GM18909 (cell line): Measurements from ENCODE around the gene MS4A1.
"Not testable (repeated sequence)": the region's sequence is repeated elsewhere in the genome, so short reads cannot be mapped to it uniquely, and the experiment has no call there.

Experiments used
- ATAC-seq: cut with Tn5 transposase; IDR thresholded peaks from one replicate; pipeline ENCODE4 v1.9.1; 2021; ENCODE audit warnings: mild to moderate bottlenecking; ENCODE audit not compliant: unreplicated experiment, poor library complexity

MS4A1 gene

GRCh38 chr11:60500276-60500910 lies 44.7 kb downstream of the MS4A1 start:
- ATAC-seq, result no peak

DNA sequence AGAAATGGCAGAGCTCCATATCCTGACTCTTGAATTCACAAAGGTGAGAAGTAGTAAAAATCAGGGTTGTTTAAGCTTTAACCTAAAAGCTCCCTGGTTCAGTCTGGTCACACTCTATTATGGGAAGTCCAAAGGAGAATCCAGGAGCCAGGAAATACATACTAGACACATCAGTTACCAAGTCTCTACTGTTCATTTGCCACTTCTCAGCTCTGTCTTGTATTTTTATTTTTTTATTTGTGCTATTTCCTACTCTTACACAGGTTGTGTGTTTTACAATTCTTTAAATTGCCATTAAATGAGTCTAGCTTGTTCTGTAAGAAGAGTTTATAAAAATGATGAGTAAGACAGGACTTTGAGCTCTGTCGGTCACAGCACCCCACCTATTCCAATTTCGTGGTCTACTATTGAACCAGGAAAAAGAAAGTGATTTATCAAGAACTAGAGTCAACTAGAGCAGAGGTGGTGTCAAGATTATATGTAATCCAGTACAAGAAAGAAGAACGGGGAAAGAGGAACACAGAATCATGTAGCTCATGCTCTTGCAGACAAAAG lies 46.7 kb downstream of the MS4A1 start:
- no peak for ATAC-seq

GRCh38 chr11:60504219-60504905 lies 48.7 kb downstream of the MS4A1 start:
- ATAC-seq, result peak; percentile 42

DNA sequence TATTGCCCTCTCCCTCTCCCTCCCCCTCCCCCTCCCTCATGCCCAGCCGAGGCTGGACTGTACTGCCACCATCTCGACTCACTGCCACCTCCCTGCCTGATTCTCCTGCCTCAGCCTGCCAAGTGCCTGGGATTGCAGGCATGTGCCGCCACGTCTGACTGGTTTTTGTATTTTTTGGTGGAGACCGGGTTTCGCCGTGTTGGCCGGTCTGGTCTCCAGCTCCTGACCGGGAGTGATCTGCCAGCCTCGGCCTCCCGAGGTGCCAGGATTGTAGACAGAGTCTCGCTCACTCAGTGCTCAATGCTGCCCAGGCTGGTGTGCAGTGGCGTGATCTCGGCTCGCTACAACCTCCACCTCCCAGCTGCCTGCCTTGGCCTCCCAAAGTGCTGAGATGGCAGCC lies 54.0 kb downstream of the MS4A1 start:
- ATAC-seq, result not testable (repeated sequence)

GRCh38 chr11:60510209-60510608 lies 54.6 kb downstream of the MS4A1 start:
- not testable (repeated sequence) for ATAC-seq

DNA sequence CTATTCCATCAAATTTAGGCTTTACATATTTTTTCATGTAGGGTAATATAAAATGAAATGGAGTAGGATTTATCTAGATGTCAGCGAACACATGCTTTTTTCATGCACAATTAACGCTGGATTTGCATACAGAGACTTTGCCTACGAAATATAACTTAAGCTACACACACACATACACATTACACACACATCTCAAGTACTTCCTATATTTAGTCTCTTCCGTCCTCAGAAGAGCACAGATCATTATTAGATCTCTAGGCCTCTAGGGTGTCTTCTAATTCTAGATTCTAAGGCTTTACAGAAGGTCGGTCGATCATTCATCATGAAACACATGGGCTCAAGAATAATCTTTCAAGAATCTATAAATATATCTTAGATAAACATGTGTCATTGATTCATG lies 55.7 kb downstream of the MS4A1 start:
- no peak for ATAC-seq

GRCh38 chr11:60512651-60513225 lies 57.1 kb downstream of the MS4A1 start:
- no peak for ATAC-seq

DNA sequence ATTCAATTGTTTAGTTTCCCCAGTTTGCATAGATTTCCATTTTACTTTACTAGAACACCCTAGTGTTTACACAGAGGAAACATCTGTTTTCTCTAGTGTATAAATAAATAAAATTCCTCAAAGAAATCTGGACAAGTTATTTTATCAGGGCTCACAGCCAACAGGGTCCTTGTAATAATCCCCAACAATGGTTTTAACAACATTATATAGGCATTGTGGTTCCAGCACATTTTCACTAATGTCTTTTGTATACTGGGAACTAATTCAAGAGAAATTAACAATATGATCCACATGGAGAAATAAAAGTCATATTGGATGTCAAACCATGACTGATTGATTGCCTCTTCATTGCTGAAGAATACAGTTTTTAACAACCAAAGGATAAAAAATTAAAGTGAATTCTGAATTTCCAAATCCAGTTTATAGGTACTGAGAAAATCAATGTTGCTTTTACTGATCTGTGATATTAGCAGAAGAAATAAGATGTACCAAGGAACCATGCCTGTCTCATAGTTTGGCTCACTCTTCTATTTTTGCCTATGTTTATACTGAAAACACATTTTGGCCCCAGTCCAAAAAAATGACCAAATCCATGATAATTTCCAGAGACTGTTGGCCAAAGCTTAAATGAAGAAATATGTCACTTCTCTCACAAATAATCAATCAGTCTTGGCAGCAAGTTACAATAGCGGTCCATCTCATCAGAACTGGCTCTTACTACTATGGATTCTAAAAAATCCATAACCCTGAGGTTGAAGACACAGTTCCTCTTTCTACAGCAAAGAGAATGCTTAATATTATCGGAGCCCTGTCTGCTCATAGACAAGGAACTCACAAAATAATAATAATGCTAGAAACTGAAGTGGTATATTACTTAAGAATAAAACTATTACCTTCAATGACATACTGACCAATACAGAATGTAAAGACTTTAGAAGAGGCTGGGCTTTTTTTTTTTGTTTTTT lies 58.1 kb downstream of the MS4A1 start:
- no peak for ATAC-seq

DNA sequence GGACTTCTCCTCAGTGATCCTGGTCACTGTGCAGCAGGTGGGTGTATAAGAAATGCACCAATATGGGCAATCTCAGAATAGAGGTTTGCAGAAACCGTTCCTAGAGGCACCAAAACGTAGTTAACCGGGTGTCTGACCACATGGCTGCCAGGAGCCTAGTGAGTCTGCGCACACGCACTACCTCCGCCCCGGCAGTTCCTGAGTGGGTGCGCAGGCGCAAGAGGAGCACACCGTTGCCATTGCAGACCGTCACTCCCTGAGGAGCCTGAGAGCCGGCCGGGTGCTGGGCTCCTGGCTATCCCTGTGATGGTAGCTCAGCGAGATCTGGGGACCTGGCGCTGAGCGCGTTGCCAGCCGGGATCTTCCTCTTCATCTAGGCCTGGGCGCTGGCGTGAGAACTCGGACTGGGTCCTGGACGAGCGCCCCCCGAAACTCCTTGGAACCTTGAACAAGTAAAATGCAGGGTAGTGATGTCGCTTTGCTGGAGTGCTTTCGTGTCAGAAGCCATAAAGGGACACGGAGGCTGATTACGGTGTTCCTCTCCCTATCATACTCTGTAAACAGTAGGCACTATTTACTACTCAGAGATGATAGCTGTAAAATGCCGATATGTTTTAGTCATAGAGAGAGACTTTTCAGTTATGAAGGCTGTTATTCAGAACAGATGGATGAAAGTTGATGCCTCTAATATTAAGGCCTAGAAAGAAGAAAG lies 59.7 kb downstream of the MS4A1 start, which contains the start of gene MS4A13:
Gene MS4A13 (plus strand): TSS at position 249 of the 712 bp plus-strand sequence. CDS start 2,692 bp downstream, outside the sequence.
- no peak for ATAC-seq
